SU-DHL-6 (cell line): ENCODE measurements around the gene GCNT2.

ENCODE experiments used
- H2AFZ ChIP-seq: fragments of 200-600 bp; sonication (generic); 2 replicates; pipeline ENCODE4 v1.6.1; 2014; ENCODE audit warnings: low read depth, mild to moderate bottlenecking, moderate library complexity, mixed read lengths, antibody characterized with exemption, low read length; ENCODE audit not compliant: severe bottlenecking
- H3F3A ChIP-seq: fragments of 200-600 bp; shearing (Covaris generic); 2 replicates; pipeline ENCODE4 v1.6.0; 2016; ENCODE audit warnings: antibody characterized with exemption, mild to moderate bottlenecking; ENCODE audit not compliant: insufficient read depth
- H3K27ac ChIP-seq: fragments of 200-600 bp; sonication (generic); 2 replicates; pipeline ENCODE4 v1.5.1; 2016; ENCODE audit warnings: low read depth, mild to moderate bottlenecking, low read length, moderate library complexity, mixed read lengths
- H3K27me3 ChIP-seq: fragments of 200-600 bp; sonication (generic), shearing (Covaris generic); 2 replicates; pipeline ENCODE4 v1.6.0; 2014; ENCODE audit warnings: mild to moderate bottlenecking, low read length
- H3K36me3 ChIP-seq: fragments of 200-600 bp; sonication (generic); 2 replicates; pipeline ENCODE4 v1.6.1; 2014; ENCODE audit warnings: mild to moderate bottlenecking, low read length, mixed read lengths
- H3K4me2 ChIP-seq: fragments of 300-600, 200-600 bp; shearing (Covaris generic), sonication (generic); 2 replicates; pipeline ENCODE4 v1.6.0; 2014; ENCODE audit warnings: low read length, low read depth, mild to moderate bottlenecking; ENCODE audit not compliant: poor library complexity, severe bottlenecking
- H3K4me3 ChIP-seq: fragments of 200-600 bp; sonication (generic); 2 replicates; pipeline ENCODE4 v1.5.1; 2014; ENCODE audit warnings: antibody characterized with exemption, low read length, mild to moderate bottlenecking, mixed read lengths; ENCODE audit not compliant: insufficient read depth, poor library complexity, severe bottlenecking
- H3K79me2 ChIP-seq: fragments of 200-600 bp; sonication (generic); 2 replicates; pipeline ENCODE4 v1.6.1; 2014; ENCODE audit warnings: mild to moderate bottlenecking, low read length, moderate library complexity; ENCODE audit not compliant: insufficient read depth
- H3K9ac ChIP-seq: fragments of 200-600 bp; sonication (generic); 2 replicates; pipeline ENCODE4 v1.7.0; 2014; ENCODE audit warnings: mild to moderate bottlenecking, low read length
- H3K9me2 ChIP-seq: fragments of 200-600 bp; sonication (generic); replicated peaks from 2 replicates; pipeline ENCODE4 v1.6.1; 2014; ENCODE audit warnings: low read length; ENCODE audit not compliant: insufficient read depth
- H3K9me3 ChIP-seq: fragments of 200-600 bp; sonication (generic); 2 replicates; pipeline ENCODE4 v1.6.1; 2014; ENCODE audit warnings: low read length, mixed read lengths; ENCODE audit not compliant: insufficient read depth
- H4K20me1 ChIP-seq: fragments of 200-600 bp; sonication (generic); 2 replicates; pipeline ENCODE4 v1.6.1; 2014; ENCODE audit warnings: low read depth, mild to moderate bottlenecking, antibody characterized with exemption, low read length, moderate library complexity, mixed read lengths
- CTCF ChIP-seq: fragments of 200-600 bp; sonication (generic); IDR thresholded peaks from one replicate; pipeline ENCODE4 v1.5.1; 2017; ENCODE audit warnings: antibody characterized with exemption, mild to moderate bottlenecking, low read length, moderate library complexity; ENCODE audit not compliant: insufficient read depth, poor library complexity, severe bottlenecking
- EZH2phosphoT487 ChIP-seq: fragments of 200-600 bp; sonication (generic), shearing (Covaris generic); conservative IDR thresholded peaks from 2 replicates; pipeline ENCODE4 v1.6.1; 2018; ENCODE audit warnings: mild to moderate bottlenecking, antibody characterized with exemption, low read length, moderate library complexity, mixed read lengths

The GCNT2 gene

GRCh38 chr6:10520468-10520867 is 683 bp upstream of the GCNT2 start:
- H2AFZ ChIP-seq = peak overlapping the region; percentile 31

GRCh38 chr6:10522929-10523573 is 1.9 kb downstream of the GCNT2 start:
- Histone ChIP-seq H4K20me1 (no peaks in the 10 kb centered on the region), H3K9me2 (no peaks in the 10 kb centered on the region), H3K9me3 (no peaks in the 10 kb centered on the region), H2AFZ (no peak overlapping the region), H3K79me2 (no peaks in the 10 kb centered on the region), H3K36me3 (no peaks in the 10 kb centered on the region), H3F3A (peaks cover 7% of the 10 kb centered on the region), H3K27me3 (no peaks in the 10 kb centered on the region), H3K27ac (no peak overlapping the region), H3K9ac (no peak overlapping the region), H3K4me3 (no peak overlapping the region), H3K4me2 (no peak overlapping the region)
- no peak for TF ChIP-seq EZH2phosphoT487
- TF ChIP-seq CTCF = no peak

More at GRCh38 chr6:10520468-10520867, 683 bp upstream of the GCNT2 start:
- H3K9me3 ChIP-seq = no peaks in the 10 kb centered on the region
- no peaks in the 10 kb centered on the region for H3K79me2 ChIP-seq
- no peak overlapping the region for H3K4me2 ChIP-seq
- no peaks in the 10 kb centered on the region for H4K20me1 ChIP-seq
- no peak overlapping the region for H3K9ac ChIP-seq
- H3K9me2 ChIP-seq = no peaks in the 10 kb centered on the region
- no peak for TF ChIP-seq CTCF
- no peak for TF ChIP-seq EZH2phosphoT487
- H3K27me3 ChIP-seq = no peaks in the 10 kb centered on the region
- no peaks in the 10 kb centered on the region for H3K36me3 ChIP-seq
- H3F3A ChIP-seq = no peaks in the 10 kb centered on the region
- no peak overlapping the region for H3K4me3 ChIP-seq
- no peak overlapping the region for H3K27ac ChIP-seq

GRCh38 chr6:10526156-10526555 is 5.0 kb downstream of the GCNT2 start:
- no peaks in the 10 kb centered on the region for H3K9me2 ChIP-seq
- no peaks in the 10 kb centered on the region for H3K27me3 ChIP-seq
- TF ChIP-seq EZH2phosphoT487 (no peak), CTCF (no peak)
- H3K27ac ChIP-seq = no peak overlapping the region
- no peak overlapping the region for H3K9ac ChIP-seq
- H2AFZ ChIP-seq = no peak overlapping the region
- no peaks in the 10 kb centered on the region for H3K9me3 ChIP-seq
- no peak overlapping the region for H3K4me2 ChIP-seq
- no peaks in the 10 kb centered on the region for H4K20me1 ChIP-seq
- peaks cover 17% of the 10 kb centered on the region for H3K79me2 ChIP-seq
- no peaks in the 10 kb centered on the region for H3K36me3 ChIP-seq
- peaks cover 34% of the 10 kb centered on the region for H3F3A ChIP-seq
- H3K4me3 ChIP-seq = no peak overlapping the region
